Amniotic epithelial cell (primary cell): ENCODE measurements around the gene DCAF5.
A peak's percentile ranks its signal among the peaks of the same experiment; 100 is the strongest.

Experiments
- DNase-seq: peaks from one replicate; pipeline ENCODE4 v3.0.0-alpha.2; 2010; ENCODE audit warnings: low read depth

The DCAF5 gene

DNA sequence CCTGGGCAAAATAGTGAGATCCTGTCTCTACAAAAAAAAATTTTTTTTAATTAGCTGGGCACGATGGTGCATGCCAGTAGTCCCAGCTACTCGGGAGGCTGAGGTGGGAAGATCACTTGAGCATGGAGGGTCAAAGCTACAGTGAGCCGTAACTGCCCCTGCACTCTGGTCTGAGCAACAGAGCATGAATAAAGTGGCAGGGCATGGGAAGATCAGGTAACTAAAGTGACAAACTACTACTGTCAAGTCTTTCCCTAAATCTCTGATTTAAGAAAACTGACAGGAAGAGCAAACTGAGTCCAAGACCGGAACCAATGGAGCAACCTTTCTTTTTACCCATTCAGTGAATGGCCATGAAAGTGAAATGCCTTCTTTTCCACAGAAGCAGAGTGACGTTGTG lies 10.8 kb downstream of the DCAF5 start:
- DNase-seq: no peak

DNA sequence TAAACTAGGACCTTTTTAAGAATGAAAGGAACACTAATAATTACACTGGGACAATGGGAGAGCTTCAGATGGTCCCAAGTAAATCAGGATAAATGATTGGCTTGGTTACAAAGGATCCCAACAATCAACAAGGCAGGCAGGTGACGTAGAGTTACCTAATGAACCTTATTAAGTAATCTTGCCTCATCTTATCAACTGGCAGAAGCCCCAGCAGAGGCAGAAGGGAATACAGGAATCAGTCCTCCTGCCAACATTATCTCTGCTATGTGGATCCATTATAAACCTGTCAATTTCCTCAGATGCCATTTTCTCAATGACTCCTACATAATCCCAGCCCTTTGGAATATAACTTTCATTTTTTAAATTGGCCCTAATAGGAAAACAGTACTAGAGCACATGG lies 11.4 kb downstream of the DCAF5 start:
- DNase-seq: no peak

DNA sequence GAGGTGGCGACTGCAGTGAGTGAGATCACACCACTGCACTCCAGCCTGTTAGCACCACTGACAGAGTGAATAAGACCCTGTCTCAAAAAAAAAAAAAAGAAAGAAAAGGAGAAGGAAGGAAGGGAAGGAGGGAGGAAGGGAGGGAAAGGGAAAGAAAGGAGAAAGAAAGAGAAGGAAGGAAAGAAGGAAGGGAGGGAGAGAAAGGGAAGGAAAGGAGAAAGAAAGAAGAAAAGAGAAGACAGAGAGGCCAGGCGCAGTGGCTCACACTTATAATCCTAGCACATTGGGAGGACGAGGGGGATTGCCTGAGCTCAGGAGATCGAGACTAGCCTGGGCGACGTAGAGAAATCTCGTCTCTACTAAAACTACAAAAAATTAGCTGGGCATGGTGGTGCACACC lies 13.2 kb downstream of the DCAF5 start:
- DNase-seq: no peak

DNA sequence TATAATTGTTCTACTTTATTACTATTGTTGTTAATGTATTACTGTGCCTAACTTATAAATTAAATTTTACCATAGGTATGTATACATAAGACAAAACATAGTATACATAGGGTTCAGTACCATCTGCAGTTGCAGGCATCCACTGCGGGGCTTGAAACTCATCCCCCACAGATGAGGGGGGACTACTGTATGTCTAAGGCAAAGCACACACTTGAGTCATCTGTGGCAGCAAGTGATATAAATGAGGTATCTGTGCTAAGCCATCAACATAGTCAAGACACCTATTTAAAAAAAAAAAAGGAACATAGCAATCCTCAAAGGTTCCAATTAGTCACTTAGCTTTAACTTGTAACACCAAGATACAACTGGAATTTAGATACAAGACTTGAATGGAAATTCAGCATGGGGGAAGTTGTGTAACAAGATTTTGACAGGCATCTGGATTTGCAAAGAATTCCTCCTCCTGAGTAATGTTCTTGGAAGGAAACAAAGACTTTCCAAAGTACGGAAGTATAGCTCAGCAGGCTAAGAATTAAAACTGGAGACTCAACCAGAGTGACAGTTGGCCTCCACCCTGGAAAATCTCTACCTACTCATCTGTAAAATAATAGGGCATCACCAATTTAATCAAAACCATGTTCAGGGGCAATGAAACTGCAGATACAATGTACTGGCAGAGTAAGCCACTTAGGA lies 14.9 kb downstream of the DCAF5 start:
- peak; percentile 94 for DNase-seq

DNA sequence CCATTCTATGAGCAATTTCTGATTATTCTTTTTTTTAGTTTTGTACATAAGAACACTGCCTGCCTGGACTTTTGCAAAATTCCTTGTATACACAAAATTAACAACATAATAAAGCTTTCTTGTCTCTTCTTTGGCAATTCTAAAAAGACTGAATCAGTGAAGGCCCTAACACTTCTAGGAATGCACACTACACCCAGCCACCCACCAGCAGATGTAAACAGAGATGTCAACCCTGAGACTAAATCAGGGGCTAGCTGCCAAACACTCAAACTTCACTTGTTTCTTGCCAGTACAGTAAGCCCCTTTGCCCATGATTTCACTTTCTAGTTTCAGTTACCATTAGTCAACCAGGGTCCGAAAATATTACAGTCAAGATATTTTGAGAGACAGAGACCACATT lies 15.5 kb downstream of the DCAF5 start:
- DNase-seq: peak; percentile 46

DNA sequence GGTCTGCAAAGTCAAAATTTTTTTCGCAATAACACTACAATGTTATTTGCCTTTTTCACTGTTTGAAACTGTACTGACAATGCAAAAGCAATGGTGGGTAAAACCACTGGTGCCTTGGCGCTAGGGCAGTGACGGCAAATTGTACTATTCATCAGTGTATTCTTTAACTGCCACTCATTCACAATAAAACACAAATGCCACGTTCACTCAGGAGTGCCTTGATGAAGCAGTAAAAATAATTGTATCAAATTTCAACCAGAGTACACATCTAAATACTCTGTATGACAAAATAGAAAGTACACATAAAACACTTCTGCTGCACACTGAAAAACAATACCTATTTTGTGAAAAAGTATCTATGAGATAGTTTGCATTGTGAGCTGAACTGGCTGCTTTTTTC lies 17.8 kb downstream of the DCAF5 start:
- DNase-seq: no peak

DNA sequence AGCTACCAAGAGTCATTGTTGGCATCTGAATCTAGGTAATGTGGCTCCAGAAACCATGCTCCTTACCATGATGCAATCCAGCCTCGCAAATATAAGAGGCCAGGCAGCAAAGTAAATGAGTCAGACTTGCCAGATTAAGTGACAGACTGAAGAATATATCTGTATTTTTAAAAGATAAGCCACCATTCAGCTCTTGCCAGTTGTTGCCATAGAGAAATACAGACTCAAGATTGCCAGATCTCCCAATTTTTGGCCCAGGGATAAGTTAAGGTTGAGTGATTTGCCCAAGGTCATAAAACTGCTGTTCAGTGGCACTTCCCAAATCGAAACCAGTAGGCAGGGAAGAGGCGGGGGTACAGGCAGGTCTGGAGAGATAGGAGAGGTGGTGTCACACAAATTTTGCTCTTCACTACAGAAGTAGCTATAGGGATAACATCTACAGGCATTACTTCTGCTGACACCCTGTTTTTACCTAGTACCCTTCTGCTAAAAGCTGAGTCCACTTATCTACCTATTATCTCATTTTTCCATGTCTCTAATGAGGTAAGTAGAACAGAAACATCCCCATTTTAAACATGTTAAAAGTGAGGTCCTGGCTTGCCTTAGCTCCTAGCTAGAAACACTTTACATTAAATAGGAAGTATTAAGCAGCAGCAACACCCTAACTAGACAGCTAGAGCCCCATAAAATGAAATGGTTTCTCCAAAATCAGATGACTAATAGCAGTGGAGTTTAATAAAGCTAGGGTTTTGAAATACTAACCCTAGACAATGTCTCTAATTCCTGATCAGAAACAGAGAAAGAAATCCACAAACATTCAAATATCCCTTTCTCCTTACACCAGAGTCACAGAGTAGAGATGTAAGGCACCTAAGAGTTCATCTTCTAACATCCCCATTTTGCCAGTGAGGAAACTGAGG lies 19.5 kb downstream of the DCAF5 start:
- DNase-seq: peak; percentile 87

DNA sequence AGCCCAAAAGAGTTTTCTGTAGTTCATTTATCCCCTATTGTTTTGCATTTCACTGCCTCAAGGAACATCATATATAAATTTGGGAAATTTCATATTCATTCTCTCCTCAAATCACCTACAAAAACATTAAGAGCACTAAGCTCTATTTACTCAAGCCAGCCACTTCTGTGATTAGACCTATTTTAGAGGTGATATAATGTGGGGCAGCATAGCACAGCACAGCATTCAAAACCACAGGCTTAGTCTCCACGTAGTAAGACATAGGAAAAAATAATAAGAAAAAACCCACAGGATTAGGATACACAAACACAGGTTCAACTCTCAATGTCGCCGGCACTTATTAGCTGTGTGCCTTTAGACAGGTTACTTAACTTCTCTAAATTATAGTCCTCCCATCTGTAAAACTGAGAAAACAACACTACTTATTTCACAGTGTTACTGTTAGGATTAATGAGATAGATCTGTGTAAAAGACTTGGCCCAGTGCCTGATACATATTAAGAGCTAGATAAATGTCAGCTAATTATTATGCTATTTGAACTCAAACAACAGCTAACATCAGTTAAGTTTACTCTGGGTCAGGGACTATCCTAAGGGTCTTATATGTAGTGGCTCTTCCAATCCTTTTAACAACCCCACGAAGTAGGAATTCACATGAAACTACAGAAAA lies 20.3 kb downstream of the DCAF5 start:
- peak; percentile 57 for DNase-seq

DNA sequence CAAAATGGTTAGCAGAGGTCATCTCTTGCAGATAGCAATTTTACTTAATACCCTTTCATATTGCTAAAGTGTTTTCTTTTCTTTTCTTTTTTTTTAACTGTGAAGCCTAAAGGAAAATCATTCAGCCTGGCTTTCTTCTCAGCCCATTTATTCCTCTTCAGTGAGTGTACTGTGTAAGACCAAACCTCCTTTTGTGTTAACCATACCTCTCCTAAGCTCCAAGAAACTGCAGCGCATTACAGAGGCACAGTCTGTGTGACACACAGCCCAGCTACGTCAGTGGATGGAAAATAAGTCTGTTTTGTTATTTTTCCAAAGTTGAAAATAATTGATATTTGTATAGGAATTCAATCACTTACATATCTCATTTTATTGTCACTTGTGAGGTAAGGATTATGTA lies 21.7 kb downstream of the DCAF5 start:
- DNase-seq: no peak

DNA sequence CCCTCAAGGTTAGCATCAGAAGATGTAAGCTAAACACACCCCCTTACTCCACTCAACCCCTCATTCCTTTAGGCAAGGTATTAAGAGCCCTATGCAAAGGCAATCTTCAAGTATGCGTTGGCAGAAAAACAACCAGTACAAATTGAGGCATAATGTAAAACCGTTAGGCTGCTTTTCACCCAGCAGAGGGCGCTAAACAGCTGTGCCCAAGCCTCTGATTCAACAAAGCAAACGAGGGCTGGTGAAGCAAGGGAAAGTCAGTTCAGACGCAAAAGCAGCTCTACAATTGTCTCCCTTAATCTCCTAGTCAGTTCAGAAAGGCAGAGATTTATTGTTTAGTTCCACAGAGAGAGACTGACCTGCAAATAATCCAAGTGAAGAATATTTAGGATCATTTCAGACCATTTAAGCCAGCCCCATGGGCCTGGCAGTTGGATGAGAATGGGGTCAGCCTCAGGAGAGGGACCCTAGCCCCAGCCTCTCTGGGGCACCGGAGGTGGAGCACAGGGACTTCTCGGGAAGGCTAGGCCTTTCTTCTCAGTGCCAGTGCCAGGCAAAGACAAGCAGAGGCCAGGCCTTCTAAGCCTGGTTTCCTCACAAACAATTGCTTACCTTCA lies 23.5 kb downstream of the DCAF5 start:
- DNase-seq: peak; percentile 84

DNA sequence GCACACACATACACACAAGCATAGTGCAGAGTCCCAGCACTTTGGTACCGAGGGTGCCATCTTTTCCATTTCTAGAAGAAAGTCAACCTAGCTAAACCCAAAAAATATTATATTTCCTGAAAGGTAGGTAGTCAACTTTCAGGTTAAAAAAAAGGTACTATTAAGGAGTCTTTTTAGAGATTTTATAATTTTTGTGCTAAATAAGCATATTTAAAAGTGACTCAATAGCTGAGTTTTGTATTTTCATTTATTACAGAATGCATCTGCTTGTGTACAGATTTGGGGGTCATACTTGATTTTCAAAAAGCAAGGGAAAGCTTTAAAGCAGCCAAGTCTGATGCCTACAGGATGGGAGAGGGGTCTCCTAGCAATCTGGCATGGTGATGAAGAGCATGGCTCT lies 34.6 kb downstream of the DCAF5 start:
- DNase-seq: no peak

DNA sequence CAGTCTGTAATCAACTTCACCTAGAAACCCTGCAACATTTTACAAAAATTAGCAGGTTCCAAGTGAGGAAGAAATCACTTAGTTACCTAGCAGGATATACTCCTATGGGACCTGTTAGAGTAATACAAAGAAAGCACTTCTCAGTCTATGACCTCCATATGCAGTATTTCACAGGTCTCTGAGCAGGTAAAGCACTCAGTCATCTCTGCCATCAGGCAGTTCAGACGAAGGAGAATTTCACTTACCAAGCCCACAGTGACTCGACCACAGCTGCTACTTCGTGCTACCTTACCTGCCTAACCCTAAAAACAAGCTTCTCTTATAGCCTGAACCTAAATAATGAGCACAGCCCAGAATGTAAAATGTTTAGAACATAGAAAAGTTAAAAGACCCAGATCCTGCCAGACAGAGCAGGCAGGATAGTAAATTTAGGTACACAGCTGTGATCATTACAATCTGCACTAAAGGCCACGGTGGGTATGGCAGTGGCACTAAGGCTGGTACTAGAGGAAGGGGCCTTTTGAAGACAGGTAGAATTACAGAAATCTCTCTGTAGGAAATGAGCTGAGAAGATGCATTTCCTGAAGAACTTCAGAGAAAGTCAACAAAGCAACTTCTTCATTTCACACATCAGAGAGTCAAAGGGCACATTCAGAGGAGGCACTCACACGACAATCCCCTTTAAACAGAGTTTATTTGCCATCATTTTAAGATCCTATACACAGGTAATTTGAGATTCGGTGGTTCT lies 35.7 kb downstream of the DCAF5 start:
- DNase-seq: no peak

DNA sequence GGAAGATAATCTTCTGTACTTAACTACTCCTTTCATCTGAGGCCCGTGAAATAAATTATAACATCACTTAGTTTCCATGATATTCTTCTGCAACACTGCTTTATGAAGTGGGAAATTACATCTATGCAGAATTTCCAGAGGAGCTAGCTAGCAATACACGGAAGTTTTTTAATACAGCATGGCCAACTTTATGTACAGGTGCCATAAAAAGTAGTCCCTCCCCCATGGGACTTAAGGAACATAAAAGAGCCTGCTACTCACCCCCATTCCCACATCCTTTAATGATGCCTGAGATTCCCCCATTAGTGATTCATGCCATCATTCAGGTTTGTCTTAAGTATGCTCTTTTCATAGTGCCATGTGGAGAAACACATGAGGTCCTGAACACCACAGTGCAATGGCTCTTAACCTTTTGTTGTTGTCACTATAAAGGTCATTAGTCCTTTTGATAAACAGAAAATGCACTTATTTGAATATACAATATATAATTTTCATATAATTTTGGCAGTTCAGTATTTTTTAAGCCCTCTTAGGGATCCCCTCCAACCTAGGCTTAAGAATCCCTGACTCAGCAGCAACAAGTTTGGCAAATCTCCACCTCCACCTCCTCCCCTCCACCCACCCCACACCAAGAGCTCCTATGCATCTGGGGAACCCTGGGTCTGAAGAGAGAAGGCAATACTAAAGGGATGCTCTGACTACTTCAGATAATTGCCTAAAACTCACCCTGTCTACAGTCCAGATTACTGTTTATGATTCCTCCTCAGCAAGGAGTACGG lies 37.3 kb downstream of the DCAF5 start:
- DNase-seq: no peak

DNA sequence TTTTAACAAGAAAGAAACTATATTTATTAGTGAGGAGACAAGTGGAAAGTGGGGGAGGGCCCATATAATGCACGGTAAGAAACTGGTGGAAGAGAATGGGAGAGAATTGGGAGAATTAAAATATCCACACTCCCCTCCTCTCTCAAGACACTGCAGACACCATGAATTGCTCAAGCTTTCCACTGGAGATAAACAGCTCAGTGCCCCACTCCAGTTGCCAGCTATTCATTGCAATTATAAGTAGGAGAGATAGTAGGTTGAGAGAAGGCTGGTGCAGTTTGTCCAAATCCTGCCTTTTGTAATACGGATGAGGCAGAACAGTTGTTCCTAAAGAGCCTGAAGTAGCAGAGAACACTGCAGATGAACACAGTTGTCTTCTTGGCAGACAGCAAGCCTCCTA lies 38.2 kb downstream of the DCAF5 start:
- no peak for DNase-seq

DNA sequence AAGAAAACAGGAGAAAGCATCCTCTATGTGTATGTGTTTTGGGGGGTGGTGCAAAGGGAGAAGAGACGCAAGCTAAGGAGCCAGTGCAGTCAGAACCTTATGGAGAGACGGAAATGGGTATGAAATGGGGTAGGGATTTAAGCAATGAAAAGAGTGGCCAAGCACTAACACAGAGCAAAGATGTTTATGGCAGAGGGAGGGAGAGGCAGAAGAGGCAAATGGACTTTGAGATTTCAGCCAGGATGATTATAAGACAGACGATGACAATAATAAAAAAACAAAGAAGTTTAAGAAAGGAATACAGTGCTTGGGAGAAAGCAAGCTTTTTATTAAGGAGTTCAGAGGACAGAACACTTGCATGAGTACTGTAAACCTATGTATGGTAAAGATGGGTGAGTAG lies 44.6 kb downstream of the DCAF5 start:
- no peak for DNase-seq

DNA sequence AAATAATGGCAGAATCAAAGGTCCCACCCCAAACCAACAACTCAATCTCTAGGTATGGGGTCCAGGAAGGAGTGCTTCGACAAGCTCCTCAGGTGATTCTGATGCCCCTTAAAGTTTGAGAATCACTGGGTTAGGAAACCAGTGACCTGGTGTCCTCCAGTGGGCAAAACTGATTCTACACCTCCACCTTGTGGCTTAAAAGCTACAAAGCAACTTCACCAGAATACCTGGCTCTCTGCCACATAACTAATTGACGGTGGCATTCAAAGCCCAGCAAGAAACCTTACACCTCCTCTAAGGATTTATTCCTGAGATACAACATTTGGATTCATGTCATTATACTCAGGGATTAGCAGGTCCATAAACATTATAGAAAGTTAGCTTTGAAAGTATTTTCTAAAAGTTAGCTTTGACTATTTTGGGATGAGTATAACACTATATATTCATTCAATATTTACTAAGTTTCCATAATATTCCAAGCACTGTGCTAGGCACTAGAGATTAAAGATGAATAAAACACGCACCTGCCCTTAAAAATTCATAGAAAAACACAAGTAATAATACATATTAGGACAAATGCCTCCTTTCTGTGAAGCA lies 45.4 kb downstream of the DCAF5 start:
- peak; percentile 65 for DNase-seq

DNA sequence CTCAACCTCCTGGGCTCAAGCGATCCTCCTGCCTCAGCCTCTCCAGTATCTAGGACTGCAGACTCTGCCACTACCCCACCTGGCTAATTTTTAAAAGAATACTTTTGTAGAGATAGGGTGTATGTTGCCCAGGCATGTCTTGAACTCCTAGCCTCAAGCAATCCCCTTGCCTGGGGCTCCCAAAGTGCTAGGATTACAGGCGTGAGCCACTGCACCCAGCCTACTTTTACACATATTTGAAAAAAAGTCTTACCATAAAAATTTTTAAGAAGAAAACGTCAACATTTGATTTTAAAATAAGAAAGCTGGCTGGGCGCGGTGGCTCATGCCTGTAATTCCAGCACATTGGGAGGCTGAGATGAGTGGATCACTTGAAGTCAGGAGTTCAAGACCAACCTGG lies 46.5 kb downstream of the DCAF5 start:
- DNase-seq: no peak

DNA sequence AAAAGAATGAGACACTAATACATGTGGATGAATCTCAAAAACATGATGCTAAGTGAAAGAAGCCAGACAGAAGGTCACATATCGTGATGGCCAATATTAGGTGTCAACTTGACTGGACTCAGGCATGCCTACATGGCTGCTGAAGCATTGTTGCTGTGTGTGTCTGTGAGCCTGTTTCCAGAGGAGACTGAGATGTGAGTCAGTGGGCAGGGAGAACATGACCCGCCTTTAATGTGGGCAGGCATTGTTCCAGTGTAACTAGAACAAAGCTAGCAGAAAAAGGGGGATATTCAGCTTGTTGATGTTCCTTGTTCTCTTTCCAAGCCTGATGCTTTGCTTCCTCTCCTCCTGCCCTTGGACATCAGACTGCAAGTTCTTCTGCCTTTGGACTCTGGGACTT lies 47.6 kb downstream of the DCAF5 start:
- DNase-seq: peak; percentile 64

DNA sequence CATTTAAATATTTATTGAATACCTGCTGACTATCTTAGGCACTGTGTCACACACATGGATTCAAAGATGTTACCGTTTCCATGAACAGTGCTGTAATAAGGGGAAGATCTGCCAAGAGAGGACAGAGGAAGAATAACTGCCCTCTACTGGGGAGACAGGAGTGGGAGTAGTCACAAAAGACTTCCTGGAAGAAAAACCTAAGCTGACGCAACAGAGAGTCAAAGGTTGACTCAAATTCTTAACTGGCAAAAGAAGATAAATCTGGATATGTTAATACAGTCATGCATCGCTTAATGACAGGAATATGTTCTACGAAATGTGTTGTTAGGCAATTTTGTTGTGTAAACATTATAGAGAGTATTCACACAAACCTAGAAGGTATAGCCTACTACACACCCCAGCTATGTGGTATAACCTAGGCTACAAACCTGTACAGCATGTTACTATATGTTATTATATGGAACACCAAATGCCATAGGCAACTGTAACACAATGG lies 51.5 kb downstream of the DCAF5 start:
- peak; percentile 96 for DNase-seq

DNA sequence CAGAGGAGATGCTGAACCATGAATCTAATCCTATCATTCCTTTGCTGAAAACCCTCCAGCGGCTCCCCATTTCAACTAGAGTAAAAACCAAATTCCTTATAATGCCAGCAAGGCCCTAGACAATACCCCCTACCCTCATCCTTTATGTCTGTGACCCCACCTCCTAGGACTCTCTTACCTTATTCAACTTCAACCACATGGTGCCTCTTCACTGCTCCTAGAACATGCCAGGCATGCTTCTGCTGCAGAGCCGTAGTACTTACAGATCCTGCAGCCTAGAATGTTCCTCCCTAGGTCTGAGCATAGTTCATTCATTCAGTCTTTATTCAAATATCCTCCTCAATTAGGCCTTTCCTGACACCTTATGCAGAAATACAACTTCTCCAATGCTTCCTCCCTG lies 54.9 kb downstream of the DCAF5 start:
- no peak for DNase-seq
